Endometrial microvascular endothelial cells (primary cell): ENCODE results near the gene BRS3. TPM values are rescaled to one million over a fixed set of nuclear protein-coding genes. Genes with fewer than 3 reads are reported as not detected.
"Not testable (repeated sequence)": the region's sequence is repeated elsewhere in the genome, so short reads cannot be mapped to it uniquely, and the experiment has no call there.

Experiments used
- in situ Hi-C: cut with HindIII; loops from 2 replicates; pipeline ENCODE4 v1.10.0; 2017; ENCODE audit warnings: low sequenced_read_pairs, low pct_unique_long_range_greater_than_20kb; ENCODE audit errors: inconsistent ontology term
- total RNA-seq: library from RNA; depleted of rRNA; stranded (reverse); fragments of >200 nt; gene quantifications from one replicate; pipeline ENCODE4 v1.2.3, GENCODE V29; 2015; ENCODE audit errors: inconsistent ontology term

The BRS3 gene
- not detected for total RNA-seq

DNA sequence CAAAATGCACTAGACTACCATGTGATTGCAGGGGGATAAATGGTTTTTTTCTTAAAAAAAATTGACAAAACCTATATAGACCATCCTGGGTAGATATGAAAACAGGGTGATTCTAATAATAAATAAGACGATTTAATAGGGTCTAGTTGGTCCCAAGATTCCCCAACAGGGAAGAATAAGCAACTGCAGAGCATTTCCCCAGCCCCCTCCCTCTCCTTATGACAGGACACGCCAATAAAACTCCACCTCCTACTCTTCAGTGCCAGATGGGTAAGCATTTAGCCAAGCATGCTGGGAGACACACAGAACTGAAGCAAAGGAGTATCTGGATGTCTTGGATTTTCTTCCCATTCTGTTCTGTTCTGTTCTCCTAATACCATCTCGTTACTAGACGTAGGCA, at the start of gene BRS3:
TSS of gene BRS3 (plus strand) at position 301 of the 400 bp plus-strand sequence. CDS start 168 bp downstream, outside the sequence.
- in situ Hi-C loops, result no loop called here

- in situ Hi-C loops, result no loop called here
Measured at GRCh38 chrX:136438192-136438591, 49.6 kb upstream of the BRS3 start.

- in situ Hi-C loops, result not testable (repeated sequence)
Measured at GRCh38 chrX:136445674-136446073, 42.1 kb upstream of the BRS3 start.

- in situ Hi-C loops, result no loop called here
Measured at GRCh38 chrX:136446208-136446607, 41.5 kb upstream of the BRS3 start.

DNA sequence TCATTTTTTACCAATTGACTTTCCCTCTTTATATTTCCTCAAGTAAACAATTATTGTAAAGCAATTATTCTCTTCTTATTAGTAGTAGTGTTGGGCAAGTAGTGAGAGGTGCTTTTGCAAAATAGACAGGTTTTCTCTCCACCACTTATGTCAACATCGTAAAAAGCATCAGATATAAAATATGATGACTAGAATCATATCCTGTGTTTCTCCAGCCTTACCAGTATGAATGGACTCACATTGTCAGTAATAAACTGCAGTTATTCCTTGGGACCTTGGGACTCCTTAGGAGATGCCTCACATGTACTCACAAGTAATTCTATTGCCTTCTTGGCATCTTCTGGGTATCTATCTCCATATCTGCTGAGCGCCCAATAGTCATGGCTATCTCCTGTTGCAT, 40.4 kb upstream of the BRS3 start:
- in situ Hi-C loops, result no loop called here

DNA sequence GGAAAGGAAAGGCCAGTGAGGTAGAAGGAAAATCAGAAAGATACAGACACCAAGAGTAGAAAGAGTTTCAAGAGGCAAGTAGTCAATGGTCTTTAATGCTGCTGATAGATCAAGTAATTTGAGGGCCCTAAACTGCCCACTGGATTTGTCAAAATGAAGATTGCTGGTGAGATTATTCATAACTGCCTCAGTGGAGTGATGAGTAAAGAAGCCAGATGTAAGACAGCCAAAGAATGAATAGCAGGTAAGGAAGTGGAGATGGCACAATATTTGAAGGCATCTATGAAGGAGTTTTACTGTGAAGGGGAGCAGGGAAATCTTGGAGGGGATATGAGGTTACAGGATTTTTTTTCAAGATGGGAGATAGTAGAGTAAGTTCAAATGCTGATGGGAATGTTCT, 39.8 kb upstream of the BRS3 start:
- in situ Hi-C loops, result no loop called here

DNA sequence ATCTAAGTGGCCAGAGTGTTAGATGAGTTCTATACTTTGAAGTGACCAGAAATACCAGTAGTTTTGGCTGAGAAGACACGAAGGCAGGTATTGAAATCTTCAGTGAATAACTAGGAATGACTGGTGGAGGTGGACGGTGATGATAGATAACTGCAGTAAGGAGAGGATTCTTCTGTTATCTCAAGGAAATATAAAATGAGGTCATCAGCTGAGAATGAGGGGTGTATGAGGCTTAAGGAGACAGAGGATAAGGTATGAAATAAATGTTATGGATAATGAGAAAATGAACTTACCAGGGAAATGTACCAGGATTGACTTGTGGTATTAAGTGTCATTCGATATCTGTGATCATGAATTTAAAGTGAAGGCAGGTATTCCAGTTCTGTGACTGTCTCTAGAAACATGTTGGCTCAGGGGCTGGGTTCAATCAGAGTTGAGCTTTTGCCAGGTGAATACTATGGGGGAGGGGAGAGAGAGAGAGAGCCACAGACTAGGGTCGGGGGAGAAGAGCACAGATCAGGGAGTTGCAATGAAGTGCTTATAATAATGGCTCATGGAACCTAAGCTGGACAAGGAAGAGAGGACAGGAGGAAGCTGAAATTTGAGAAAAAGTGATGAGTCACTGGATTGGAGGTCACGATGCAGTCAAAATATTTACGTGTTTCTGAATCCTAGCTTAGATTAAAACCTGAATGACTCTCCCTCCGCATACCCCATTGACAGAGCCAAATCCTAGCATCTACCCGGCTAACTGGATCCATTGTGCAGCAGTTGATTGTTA, 37.5 kb upstream of the BRS3 start:
- in situ Hi-C loops, result no loop called here

DNA sequence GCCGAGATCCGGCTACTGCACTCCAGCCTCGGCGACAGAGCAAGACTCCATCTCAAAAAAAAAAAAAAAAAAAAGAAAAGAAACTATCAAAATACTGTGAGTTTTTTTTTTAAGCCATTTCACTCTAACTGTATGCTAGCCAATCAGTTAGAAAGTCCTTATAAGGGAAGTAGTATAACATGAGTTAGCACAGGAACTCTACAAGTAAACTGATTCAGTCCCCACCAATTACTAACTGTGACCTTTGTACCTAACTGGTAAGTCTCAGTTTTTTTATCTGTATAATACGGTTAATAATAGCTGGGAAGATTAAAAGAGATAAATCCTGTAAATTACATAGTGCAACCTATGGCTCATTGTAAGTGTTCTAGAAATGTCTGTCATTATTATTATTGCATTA, 35.1 kb upstream of the BRS3 start:
- in situ Hi-C loops, result no loop called here

DNA sequence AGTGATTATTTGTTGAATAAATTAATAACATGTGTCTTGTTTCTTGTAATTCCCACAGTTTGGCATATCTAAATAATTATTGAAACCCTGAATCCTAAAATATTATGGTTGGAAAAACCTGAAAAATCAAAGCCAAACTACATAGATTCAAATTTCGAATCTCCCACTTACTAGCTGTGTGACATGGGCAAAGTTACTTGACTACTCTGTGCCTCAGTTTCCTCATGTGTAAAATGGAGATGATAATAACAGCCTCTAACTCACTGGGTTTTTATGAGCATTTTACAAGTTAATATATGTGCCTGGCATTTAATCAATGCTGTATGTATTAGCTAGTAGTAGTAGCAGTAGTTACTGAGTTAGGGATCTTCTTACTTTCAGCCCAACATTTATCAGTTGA, 34.6 kb upstream of the BRS3 start:
- in situ Hi-C loops, result no loop called here

- in situ Hi-C loops, result no loop called here
Measured at GRCh38 chrX:136453771-136454170, 34.0 kb upstream of the BRS3 start.

DNA sequence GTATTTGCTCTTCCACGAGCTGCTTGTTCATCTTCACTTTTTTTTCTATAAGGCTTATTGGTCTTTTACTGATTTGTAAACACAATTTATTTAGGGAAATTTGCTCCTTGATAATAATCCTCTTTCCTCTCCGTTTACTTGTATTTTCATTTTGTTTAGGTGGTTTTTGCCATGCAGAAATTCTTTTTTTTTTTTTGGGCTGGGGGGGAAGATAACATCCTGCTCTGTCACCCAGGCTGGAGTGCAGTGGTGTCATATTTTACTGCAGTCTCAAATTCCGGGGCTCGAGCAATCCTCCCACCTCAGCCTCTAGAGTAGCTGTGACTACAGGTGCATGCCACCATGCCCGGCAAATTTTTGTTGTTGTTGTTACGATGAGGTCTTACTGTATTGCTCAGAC, 31.6 kb upstream of the BRS3 start:
- in situ Hi-C loops, result no loop called here

DNA sequence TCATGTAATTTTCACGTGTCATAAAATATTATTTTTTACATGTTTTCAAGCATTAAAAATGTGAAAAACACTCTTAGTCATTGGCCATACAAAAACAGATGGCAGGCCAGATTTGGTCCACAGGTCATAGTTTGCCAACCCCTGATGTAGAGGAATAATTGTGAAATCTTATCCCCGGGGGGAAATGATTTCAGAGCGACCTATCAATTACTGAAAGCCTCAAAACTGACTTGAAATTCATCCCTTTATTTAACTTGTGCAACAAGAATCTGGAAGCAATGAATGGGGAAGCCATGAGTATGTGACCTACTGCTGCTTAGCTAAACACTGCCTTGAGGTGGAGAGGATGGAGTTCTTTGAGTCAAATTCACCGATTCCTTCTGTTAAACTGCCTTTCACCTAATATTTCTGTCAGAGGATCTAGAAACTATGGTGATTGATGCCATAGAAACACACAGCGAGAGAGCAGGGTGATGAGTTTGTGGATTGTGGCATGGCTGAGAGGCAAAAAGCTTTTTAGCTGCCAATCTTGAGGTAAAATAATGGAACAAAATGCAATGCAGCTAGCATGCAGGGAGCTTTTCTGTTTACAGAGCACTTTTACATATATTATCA, 30.3 kb upstream of the BRS3 start:
- in situ Hi-C loops, result no loop called here

DNA sequence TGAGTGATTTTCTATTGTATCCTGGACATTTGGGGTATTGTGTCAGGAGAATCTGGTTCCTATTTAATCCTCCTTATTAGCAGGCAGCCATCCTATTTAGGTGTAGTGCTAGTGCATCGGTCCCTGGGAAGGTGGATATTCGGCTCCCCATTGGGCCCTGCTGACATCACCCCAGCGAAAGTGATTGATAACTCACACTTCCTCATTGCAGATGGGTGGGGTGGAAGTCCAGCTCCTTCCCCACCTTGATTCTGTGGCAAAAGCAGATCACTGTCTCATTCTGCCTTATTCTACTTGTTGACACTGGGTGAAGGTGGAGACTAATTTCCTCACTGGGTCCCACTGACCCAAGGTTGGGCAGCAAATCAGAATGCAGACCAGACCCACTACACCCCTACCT, 23.2 kb upstream of the BRS3 start:
- in situ Hi-C loops, result no loop called here

GRCh38 chrX:136467303-136467702, 20.4 kb upstream of the BRS3 start:
- in situ Hi-C loops, result no loop called here

GRCh38 chrX:136468391-136469103, 19.2 kb upstream of the BRS3 start:
- in situ Hi-C loops, result no loop called here

DNA sequence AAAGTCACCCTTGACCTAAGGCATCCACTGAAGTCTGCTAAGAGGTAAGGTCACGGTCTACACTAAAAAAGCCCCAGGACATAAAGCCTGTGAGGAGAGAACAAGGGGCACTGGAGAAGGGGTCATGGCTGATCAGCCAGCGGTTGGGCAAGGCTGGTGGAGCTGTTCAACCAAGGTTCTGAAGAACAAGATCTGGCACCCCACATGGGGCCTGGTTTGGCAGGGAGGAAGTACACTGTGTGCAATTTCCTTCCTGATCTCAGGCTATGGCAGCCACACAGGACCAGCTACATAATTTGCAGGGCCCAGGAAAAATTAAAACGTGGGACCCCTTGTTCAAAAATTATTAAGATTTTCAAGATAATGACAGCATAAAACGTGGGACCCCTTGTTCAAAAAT, 14.1 kb upstream of the BRS3 start:
- in situ Hi-C loops, result no loop called here

GRCh38 chrX:136475236-136475635, 12.5 kb upstream of the BRS3 start:
- in situ Hi-C loops, result no loop called here

DNA sequence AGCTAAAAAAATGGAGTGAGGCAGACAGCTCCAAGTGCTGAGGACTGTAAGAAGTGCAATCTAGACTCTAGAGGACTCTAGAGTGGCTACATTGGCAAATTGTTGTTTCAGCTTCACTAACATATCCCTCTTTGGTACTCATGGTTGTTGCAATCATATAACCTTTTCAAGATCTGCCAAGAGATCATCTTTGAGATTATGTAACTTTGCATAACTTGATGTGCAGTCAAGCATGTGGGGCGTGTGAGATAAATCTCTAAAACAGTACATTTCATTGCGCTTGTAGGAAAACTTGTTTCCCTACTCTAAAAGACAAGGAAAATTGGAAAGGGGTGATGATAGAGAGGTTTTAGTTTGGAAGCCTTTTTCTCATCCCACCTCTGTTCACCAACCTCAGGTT, 11.2 kb upstream of the BRS3 start:
- in situ Hi-C loops, result no loop called here

- in situ Hi-C loops, result no loop called here
Measured at GRCh38 chrX:136477026-136477425, 10.7 kb upstream of the BRS3 start.

GRCh38 chrX:136480383-136480782, 7.4 kb upstream of the BRS3 start:
- in situ Hi-C loops, result no loop called here
